ENCODE data around the gene ADGRL3.

DNA sequence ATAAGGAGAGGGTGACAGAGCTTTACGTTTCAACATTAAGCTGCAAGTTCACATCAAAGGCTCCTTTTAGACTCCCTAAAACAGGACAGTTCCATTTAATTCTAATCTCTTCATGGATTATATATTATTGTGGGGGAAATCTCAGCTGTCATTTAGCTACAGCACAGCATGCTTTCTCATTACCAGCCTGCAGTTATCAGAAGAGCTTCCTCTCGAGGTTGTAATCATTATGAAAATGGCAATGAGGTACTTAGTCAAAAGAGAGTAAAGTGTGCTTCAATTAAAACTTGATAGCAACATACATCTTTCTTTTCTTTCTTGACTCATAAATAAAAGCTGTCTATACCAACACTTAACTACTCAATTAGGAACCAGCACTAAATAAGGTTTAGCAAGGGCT is 896.8 kb downstream of the ADGRL3 start:
- TF ChIP-seq, protein P1, sequence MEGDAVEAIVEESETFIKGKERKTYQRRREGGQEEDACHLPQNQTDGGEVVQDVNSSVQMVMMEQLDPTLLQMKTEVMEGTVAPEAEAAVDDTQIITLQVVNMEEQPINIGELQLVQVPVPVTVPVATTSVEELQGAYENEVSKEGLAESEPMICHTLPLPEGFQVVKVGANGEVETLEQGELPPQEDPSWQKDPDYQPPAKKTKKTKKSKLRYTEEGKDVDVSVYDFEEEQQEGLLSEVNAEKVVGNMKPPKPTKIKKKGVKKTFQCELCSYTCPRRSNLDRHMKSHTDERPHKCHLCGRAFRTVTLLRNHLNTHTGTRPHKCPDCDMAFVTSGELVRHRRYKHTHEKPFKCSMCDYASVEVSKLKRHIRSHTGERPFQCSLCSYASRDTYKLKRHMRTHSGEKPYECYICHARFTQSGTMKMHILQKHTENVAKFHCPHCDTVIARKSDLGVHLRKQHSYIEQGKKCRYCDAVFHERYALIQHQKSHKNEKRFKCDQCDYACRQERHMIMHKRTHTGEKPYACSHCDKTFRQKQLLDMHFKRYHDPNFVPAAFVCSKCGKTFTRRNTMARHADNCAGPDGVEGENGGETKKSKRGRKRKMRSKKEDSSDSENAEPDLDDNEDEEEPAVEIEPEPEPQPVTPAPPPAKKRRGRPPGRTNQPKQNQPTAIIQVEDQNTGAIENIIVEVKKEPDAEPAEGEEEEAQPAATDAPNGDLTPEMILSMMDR (conservative IDR thresholded peaks at IDR 0.05 in 1 of 2, IDR thresholded peaks at IDR 0.05 in 1 of 2; ENCODE audit: low read depth in 1 of 2, low read length in 2 of 2) = no peak
- TF ChIP-seq EZH2 (IDR thresholded peaks at IDR 0.05; ENCODE audit: low read length, missing control alignments) = no peak
